Measurements from ENCODE around the gene ARHGEF37.

DNA sequence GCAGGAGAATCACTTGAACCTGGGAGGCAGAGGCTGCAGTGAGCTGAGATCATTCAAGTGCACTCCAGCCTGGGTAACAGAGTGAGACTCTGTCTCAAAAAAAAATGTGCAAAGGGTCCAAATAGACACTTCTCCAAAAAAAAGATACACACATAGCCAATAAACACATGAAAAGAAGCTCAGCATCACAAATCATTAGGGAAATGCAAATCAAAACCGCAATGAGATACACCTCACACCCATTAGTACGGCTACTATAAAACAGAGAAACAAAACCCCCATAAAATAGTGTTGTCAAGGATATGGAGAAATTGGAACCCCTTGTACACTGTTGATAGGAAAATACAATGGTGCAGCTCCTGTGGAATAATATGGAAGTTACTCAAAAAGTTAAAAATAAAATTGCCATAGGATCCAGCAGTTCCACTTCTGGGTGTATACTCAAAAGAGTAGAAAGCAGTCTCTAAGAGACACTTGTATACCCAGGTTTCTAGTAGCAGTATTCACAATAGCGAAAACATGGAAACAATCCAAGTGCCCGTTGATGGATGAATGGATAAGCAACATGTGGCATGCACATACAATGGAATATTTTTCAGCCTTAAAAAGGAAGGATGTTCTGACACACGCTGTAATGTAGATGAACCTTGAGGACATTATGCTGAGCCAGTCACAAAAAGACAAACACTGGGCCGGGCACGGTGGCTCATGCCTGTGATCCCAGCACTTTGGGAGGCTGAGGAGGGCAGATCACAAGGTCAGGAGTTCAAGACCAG lies 91.6 kb downstream of the ARHGEF37 start:
- no peak for TF ChIP-seq POLR2A (IDR thresholded peaks at IDR 0.05)
- TF ChIP-seq, protein P1, sequence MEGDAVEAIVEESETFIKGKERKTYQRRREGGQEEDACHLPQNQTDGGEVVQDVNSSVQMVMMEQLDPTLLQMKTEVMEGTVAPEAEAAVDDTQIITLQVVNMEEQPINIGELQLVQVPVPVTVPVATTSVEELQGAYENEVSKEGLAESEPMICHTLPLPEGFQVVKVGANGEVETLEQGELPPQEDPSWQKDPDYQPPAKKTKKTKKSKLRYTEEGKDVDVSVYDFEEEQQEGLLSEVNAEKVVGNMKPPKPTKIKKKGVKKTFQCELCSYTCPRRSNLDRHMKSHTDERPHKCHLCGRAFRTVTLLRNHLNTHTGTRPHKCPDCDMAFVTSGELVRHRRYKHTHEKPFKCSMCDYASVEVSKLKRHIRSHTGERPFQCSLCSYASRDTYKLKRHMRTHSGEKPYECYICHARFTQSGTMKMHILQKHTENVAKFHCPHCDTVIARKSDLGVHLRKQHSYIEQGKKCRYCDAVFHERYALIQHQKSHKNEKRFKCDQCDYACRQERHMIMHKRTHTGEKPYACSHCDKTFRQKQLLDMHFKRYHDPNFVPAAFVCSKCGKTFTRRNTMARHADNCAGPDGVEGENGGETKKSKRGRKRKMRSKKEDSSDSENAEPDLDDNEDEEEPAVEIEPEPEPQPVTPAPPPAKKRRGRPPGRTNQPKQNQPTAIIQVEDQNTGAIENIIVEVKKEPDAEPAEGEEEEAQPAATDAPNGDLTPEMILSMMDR (IDR thresholded peaks at IDR 0.05), result no peak

Data from Peyer's patch (tissue), 4 donors.